ENCODE data around the gene AKR7A2. TPM values are rescaled to one million over a fixed set of nuclear protein-coding genes. Genes with fewer than 3 reads are reported as not detected.

Gene AKR7A2
- total RNA-seq: 69.8 and 87.4 TPM in 2 replicates

GRCh38 chr1:19311931-19312781 is at the start of gene AKR7A2, which contains the start of gene SLC66A1:
TSS of gene AKR7A2 (minus strand) at chr1:19312144. CDS start at chr1:19312124, 20 bp downstream.
TSS of gene SLC66A1 (plus strand) at chr1:19312326. CDS start at chr1:19317678, 5,352 bp downstream.

GRCh38 chr1:19288324-19289241 is 23.4 kb downstream of the AKR7A2 start, which contains the start of gene AKR7A3:
TSS of gene AKR7A3 (minus strand) at chr1:19288770. CDS start at chr1:19288709, 61 bp downstream.

Small RNAs within 50 kb of the gene (small RNA-seq; reads per million reads assigned to genes)
- gene RNU6-1099P: not detected

Other genes with a start within 250 kb of the AKR7A2 start
- gene UBR4, start 101.9 kb downstream of the AKR7A2 start, total RNA-seq: 137 and 181 TPM in 2 replicates
- gene EMC1, start 60.6 kb downstream of the AKR7A2 start, total RNA-seq: 69.8 and 71.9 TPM in 2 replicates
- 16.4 and 17.4 TPM in 2 replicates for gene MRTO4, start 60.3 kb downstream of the AKR7A2 start, total RNA-seq
- 0.85 and 1.1 TPM in 2 replicates for gene AKR7A3, start 23.4 kb downstream of the AKR7A2 start, total RNA-seq
- gene SLC66A1, start 182 bp upstream of the AKR7A2 start, total RNA-seq: 24.2 and 25.6 TPM in 2 replicates
- 186 and 205 TPM in 2 replicates for gene CAPZB, start 173.4 kb upstream of the AKR7A2 start, total RNA-seq